CD4-positive, alpha-beta T cell treated with Interferon gamma for 1 hour (primary cell): ENCODE results near the gene TIPARP.
"Not testable (repeated sequence)": the region's sequence is repeated elsewhere in the genome, so short reads cannot be mapped to it uniquely, and the experiment has no call there.

Experiments used
- DNase-seq: peaks from one replicate; pipeline ENCODE4 v3.0.0-alpha.2; 2020

Gene TIPARP

GRCh38 chr3:156652661-156653060, 21.7 kb upstream of the TIPARP start:
- DNase-seq, result not testable (repeated sequence)

- no peak for DNase-seq
Measured at GRCh38 chr3:156654834-156655233, 19.6 kb upstream of the TIPARP start.

GRCh38 chr3:156655819-156656550, 18.4 kb upstream of the TIPARP start:
- no peak for DNase-seq

GRCh38 chr3:156657440-156657839, 16.9 kb upstream of the TIPARP start:
- DNase-seq, result no peak

GRCh38 chr3:156657862-156658731, 16.3 kb upstream of the TIPARP start:
- no peak for DNase-seq

- DNase-seq, result no peak
Measured at GRCh38 chr3:156658732-156659090, 15.7 kb upstream of the TIPARP start.

GRCh38 chr3:156659260-156659659, 15.1 kb upstream of the TIPARP start:
- DNase-seq, result no peak

- no peak for DNase-seq
Measured at GRCh38 chr3:156661155-156661554, 13.2 kb upstream of the TIPARP start.

GRCh38 chr3:156664011-156664830, 10.2 kb upstream of the TIPARP start:
- no peak for DNase-seq

GRCh38 chr3:156664831-156665178, 9.6 kb upstream of the TIPARP start:
- DNase-seq, result no peak

- DNase-seq, result no peak
Measured at GRCh38 chr3:156665291-156665690, 9.1 kb upstream of the TIPARP start.

GRCh38 chr3:156666073-156666472, 8.3 kb upstream of the TIPARP start:
- DNase-seq, result no peak

GRCh38 chr3:156668073-156668763, 6.2 kb upstream of the TIPARP start:
- no peak for DNase-seq

- no peak for DNase-seq
Measured at GRCh38 chr3:156670077-156670476, 4.3 kb upstream of the TIPARP start.

GRCh38 chr3:156670652-156671051, 3.7 kb upstream of the TIPARP start:
- no peak for DNase-seq

GRCh38 chr3:156673732-156674045, 701 bp upstream of the TIPARP start:
- DNase-seq, result no peak

- peak; percentile 24 for DNase-seq
Measured at GRCh38 chr3:156674911-156675829, 780 bp downstream of the TIPARP start.

GRCh38 chr3:156675830-156676767, 1.7 kb downstream of the TIPARP start:
- DNase-seq, result peak; percentile 18

GRCh38 chr3:156676768-156677479, 2.5 kb downstream of the TIPARP start:
- no peak for DNase-seq

GRCh38 chr3:156677536-156677935, 3.1 kb downstream of the TIPARP start:
- DNase-seq, result no peak
